Choroid plexus epithelial cell (primary cell): ENCODE data around the gene CALCB.

Experiments
- DNase-seq: peaks from one replicate; pipeline ENCODE4 v3.0.0-alpha.2; 2010; ENCODE audit warnings: low read depth
- H3K4me3 ChIP-seq: 2 replicates; pipeline ENCODE4 v1.5.1; 2011; ENCODE audit warnings: low read depth, mild to moderate bottlenecking, control low read depth, low read length, moderate library complexity
- TF ChIP-seq, protein P1 (sequence below): conservative IDR thresholded peaks from 2 replicates; pipeline ENCODE4 v1.5.1; 2011; ENCODE audit warnings: low read depth, mild to moderate bottlenecking, control low read depth, inconsistent platforms, low read length, moderate library complexity

Gene CALCB

DNA sequence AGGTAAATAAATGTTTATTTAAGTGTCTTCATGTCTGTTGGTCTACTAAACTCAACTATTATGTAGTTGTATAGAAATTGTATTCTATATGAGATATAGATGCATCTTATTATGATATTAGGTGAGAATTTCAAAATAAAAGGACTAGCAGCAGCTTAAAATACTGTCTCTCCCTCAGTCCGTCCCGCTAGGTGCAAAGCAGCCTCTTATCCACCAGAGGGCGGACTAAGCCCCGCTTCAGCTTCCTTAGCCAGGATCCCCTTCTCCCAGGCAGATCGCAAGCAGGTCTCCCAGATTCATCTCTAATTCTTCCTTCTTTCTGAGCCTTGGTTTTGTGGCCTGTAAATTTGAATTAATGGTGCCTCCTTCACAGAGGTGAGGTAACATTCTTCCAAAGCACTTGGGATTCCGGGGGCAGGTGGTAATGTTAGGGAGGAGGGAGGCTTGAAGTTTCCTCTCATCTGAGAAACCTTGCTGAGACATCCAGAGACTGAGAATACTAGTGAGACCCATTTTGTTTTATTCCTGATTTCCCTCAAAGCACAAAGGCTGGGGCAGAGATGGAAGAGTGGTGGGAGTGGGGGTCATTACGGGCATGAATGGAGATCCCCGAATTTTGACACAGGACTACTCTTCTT is 27.8 kb downstream of the CALCB start:
- peak; percentile 86 for DNase-seq
- no peak overlapping the region for H3K4me3 ChIP-seq
- TF ChIP-seq, protein P1, sequence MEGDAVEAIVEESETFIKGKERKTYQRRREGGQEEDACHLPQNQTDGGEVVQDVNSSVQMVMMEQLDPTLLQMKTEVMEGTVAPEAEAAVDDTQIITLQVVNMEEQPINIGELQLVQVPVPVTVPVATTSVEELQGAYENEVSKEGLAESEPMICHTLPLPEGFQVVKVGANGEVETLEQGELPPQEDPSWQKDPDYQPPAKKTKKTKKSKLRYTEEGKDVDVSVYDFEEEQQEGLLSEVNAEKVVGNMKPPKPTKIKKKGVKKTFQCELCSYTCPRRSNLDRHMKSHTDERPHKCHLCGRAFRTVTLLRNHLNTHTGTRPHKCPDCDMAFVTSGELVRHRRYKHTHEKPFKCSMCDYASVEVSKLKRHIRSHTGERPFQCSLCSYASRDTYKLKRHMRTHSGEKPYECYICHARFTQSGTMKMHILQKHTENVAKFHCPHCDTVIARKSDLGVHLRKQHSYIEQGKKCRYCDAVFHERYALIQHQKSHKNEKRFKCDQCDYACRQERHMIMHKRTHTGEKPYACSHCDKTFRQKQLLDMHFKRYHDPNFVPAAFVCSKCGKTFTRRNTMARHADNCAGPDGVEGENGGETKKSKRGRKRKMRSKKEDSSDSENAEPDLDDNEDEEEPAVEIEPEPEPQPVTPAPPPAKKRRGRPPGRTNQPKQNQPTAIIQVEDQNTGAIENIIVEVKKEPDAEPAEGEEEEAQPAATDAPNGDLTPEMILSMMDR = peak; percentile 100

DNA sequence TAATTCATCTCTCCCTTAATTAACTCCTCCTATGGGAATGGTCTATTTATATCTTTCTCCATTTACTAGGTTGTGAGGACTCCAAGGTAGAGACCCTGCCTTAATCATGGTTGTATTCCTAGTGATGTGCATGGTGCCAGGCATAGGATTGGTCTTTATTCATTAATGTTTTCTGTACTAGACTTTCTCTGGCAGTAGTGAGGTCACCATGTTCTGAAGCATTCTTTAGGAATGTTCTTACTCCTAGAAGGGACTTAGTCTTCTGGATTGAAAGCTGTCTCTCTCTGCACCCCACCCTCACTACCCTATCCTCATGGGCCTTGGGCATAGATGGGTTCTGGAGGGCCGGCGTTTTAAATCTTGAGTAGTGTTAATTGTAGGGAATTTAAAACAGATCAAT is 30.8 kb downstream of the CALCB start:
- TF ChIP-seq, protein P1 = no peak
- DNase-seq = peak; percentile 28
- no peak overlapping the region for H3K4me3 ChIP-seq

DNA sequence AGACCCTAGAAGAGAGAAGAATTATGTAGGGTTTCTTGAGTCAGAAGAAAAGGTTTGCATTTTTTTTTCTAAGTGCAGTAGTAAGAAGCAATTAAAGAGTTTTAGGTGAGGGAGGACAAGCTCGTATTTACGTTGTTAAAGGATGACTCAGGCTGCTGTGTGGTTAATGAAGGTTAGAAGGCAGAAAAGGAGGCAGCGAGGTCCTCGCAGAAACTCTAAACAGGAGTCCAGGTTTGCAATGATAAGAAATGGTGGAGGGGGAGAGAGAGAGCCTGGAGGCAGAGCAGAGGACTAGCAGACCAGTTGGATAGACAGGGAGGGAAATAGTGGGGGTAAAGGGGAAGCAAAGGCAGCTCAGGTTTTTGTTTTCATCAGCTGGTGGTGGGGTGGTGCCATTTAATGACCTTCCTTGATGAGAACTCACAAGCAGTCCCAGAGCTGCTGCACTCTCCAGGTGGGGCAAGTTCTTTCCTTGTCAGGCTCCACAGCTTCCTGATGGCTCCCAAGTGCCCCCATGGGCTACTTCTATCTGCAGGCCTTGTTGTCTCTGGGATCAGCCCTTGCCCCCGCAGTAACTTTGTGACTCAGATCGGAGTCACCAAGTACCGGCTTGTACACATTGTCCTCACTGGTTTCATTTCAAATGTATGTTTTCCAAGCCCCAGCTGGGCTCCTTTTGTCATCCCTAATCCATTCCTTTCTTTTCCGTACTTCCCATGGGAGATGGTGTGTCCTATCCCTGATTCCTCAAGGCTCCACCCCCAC is 33.0 kb downstream of the CALCB start:
- peak; percentile 85 for DNase-seq
- no peak overlapping the region for H3K4me3 ChIP-seq
- TF ChIP-seq, protein P1 = no peak

DNA sequence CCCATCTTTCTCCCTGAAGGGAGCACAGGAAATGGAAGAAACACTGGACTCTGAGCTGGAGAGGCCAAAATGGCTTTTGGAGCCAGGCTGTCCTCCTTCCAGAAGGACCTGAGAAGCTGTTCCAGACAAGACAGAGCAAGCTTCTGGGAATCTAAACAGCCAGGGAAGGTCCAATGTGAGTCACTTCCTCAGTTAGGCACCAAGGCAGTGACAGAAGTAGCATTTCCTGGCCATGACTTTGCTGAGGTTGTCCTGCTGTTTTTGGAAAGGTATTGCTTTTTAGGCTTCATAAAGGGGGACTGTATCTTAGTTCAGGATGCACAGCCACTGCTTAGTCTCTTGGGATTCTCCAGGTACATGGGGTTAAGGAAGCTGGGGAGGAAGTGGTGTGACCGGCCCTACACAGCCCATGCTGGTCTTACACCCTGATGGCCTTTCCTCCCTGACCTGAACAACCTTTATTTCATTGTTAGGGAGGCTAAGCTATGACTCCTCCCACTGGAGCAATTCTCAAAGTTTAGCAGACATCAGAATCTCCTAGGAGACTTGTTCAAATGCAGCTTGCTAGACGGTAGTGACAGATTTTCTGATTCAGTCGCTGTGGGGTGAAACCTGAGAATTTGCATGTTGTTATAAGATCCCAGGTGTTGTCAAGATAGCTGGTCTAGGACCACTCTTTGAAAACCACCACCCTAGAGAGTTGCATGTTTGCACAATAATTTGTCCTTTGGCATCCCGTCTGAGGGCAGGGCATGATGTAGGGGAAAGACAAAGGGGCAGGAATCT is 34.5 kb downstream of the CALCB start:
- DNase-seq = no peak
- H3K4me3 ChIP-seq = no peak overlapping the region
- TF ChIP-seq, protein P1 = no peak

DNA sequence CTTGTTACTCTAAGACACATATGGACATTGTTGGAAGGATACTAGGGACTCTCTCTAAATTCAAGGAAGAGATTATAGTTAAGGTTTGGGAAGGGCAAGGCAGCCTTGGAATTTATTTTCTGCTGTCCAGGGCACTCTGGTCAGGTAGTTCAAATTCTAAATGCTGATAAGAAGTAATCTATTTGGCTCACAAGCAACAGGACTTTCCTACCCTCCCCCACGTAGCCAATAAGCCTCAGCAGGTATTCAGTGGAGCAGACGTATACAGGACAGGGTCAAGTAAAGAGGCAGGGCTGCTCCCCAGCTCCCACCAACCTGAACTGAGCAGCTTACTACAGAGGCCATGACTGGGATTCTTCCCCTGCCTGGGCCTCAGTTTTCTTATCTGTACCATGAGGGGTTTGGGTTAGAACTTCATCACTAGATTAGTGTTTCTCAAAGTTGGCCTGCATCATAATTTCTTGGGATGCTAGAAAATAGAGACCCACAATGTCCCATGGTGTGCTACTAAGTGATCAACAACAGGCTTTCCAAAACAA is 35.3 kb downstream of the CALCB start:
- H3K4me3 ChIP-seq = no peak overlapping the region
- DNase-seq = no peak
- TF ChIP-seq, protein P1 = no peak

DNA sequence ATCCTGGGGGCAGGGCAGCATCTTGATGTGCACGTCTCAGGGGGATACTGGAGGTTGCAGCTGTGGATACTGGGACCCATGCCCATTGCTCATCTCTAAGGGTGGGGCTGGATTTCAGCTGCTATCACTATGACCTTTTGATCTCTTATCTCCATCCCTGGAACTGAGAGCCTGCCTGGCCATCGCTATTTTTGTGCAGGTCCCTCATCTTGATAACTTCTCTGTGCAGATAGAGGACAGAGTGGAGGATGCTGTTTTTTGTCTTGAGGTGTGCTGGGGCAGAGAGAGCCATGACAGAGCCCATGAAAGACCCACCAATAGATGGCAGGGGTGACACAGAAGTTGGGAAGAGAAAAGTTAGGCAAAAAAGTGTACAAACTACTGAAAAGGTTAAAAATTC is 36.2 kb downstream of the CALCB start:
- no peak for DNase-seq
- TF ChIP-seq, protein P1 = no peak
- H3K4me3 ChIP-seq = no peak overlapping the region
